Esophagus mucosa (tissue), 1 donor: ENCODE measurements around the gene PPP6R2. TPM values are rescaled to one million over a fixed set of nuclear protein-coding genes. Genes with fewer than 3 reads are reported as not detected.

Source experiments
- ATAC-seq: fragments of 200-7000 bp; cut with Tn5 transposase; one replicate; pipeline ENCODE4 v1.9.1; 2020
- total RNA-seq: library from RNA; stranded (reverse); gene quantifications from one replicate; pipeline ENCODE4 v1.2.4, GENCODE V29; 2023
- donor health status: DM: yes; HTN: yes; CAD: no.

PPP6R2 gene
- total RNA-seq, 1 donor from 2014 or later = 29.3 TPM

DNA sequence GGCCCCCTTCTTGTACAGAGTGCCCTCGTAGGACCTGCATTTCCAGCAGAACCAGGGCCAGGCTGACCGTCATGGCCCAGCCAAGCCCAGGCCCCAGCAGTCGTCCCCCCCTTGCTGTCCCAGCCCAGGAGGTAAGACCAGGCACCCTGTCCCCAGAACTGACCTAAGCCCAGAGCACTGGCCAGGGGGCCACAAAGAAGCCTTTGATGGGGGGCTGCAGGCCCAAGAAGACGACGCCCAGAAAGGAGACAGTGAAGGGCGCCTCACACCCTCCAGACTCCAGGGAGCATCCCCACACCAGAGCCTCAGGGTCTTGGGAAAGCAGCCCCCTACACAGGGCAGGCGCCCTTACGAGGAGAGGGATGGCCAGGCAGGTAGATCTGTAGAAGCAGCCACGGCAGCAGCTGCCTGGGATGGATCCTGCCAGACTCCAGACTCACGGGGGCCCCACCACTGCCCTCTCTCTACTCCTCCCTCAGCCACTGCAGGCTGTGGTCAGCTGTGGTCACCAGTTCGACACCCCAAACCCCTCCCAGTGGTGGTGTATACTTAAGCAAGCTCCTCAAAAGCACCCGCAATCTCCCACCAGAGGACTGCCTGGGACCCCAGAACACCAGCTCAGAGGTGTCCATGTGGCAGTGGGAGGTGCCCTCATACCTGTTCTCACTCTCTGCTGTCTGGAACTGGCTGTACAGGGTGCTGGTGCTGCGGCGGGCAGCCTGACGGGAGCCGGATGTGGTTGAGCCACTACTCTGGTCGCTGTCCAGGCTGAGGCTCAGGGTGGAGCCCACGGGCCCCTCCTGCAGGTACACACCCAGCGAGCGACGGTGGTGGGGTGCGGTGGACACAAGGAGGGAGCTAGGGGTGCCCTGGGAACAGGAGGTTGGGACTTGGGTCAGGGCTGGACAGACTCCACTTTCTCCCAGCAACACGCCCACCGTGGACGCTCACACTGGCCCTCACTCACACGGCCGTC lies 104.7 kb downstream of the PPP6R2 start:
- peak; percentile 25 for ATAC-seq

DNA sequence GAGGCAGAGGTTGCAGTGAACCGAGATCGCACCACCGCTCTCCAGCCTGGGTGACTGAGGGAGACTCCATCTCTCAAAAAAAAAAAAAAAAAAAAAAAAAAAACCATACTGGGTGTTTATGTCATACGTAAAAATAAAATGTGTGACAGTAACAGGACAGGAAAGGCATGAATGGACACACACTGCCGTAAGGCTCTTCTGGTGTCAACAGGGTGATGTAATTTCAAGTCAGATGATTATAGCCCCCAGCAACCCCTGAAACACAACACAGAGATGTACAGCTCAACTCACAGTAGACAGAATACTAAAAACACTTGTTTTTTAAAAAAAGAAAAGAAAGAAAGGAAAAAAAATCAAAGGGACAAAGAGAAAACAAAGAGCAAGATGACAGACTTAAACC lies 109.5 kb downstream of the PPP6R2 start:
- ATAC-seq = no peak

- ATAC-seq = no peak
Observed at GRCh38 chr22:50454556-50455075, 111.5 kb downstream of the PPP6R2 start.

DNA sequence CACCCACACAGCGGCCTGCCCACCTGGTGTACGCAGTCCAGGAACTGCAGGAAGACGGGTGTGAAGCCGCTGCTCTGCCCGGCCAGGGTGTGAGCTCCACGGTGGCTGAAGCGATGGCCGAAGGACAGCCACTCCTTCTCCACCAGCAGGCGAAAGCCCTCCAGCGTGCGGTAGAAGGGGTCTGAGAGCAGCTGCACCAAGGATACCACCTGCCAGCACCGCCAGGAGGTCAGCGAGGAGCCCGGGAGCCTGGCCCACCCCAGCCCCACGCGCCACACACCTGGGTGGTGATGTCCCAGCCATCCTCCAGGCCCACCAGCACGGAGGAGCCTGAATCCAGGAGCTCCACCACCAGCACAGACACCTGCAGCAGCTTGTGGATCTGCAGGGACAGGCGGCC lies 112.1 kb downstream of the PPP6R2 start:
- ATAC-seq = no peak

GRCh38 chr22:50456026-50456425 lies 112.9 kb downstream of the PPP6R2 start:
- no peak for ATAC-seq

DNA sequence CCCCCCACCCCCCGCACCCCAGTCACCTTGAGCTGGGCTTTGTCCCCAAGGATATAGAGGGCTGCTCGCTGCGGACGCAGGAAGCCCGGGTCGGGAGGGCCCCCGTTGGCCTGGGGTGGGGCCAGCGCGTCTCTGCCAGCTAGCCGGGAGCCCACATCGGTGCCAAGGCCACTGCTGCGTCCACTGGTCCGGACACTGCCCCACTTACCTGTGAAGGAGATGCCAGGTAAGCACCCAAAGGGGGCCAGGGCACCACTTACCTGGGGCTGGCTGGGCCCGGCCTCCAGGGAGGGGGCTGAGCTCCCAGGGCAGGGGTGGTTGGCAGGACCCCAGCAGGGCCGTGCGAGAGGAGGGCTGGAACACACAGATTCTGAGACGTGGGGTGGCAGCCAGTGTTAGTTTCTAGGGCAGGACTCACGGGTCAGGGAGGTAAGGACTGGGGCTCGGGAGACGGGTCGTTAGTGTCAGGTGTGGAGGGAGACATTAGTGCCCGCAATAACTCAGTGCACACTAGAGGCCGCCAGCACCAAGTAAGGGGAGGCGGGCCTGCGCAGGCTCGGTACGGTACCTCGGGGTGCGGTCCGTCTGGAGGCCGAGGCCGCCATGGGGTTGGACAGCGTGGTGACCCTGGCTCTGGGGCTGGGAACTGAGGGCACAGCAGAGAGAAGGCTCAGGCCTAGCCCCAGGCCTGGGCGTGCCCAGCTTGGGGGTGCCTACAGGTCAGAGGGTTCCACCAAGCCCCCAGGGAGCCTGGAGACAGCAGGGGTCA lies 113.5 kb downstream of the PPP6R2 start:
- no peak for ATAC-seq

DNA sequence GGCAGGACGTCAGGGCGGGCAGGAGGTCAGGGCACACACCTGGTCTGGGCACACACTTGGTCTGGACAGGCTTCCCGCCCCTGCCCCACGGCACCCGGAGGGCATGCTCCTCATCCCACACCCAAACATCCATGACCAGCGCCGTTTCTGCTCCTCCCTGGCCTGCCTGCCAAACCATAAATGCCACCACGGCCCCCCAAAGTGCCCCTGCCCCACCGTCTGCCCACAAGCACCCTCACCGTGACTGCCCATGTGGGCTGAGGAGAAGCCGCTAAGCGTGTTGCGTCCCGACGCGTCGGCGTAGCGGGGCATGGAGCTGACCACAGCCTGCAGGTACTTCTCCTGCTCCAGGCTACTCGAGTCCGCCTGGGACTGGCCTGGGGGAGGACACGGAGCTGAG lies 115.9 kb downstream of the PPP6R2 start:
- no peak for ATAC-seq

DNA sequence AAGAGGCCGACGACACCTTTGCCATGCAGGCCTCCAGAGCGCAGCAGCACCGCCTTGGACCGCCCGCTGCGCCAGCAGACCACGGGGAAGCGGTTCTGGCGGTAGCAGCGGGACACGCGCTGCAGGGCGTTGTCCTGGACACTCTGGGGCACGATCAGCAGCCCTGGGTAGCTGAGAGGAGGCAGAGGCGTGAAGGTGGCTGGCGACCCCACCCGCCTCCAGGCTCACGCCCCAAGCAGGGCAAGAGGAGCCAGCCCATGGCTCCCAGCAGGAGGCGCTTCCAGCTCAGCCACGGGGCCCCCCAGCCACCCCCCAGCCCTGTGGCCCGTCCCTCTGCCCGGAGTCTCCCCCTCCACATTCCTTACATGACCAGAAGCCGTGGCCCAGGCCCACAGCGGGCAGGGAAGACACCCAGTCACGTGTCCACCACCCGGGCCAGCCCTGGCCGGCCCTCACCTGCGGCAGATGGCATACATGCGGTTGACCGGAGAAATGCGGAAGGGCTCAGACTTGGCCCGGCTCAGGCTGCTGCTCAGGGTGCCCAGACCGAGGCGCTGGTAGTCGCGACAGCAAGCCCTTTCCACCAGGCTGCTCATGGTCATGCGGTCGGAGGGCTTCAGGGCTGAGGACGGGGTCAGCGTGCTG lies 116.5 kb downstream of the PPP6R2 start:
- no peak for ATAC-seq

DNA sequence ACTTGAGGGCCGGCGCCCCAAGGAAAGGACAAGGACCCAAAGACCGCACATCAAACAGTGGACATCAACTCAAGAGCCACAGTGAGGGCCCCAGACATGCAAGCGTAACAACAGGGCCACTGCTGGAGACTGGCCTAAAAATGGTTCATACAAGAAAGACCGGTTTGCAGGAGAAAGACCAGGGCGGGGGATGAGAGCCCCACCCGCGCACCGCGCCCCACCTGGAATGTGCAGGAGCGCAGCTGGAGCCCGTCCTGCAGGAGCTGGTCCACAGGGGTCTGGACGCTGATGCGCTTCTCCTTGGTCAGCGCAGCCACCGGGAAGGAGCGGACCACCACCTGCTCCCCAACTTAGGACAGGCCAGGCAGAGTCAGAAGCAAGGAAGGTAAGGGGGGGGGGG lies 117.8 kb downstream of the PPP6R2 start:
- peak; percentile 85 for ATAC-seq

- ATAC-seq = no peak
Observed at GRCh38 chr22:50461536-50461935, 118.4 kb downstream of the PPP6R2 start.

DNA sequence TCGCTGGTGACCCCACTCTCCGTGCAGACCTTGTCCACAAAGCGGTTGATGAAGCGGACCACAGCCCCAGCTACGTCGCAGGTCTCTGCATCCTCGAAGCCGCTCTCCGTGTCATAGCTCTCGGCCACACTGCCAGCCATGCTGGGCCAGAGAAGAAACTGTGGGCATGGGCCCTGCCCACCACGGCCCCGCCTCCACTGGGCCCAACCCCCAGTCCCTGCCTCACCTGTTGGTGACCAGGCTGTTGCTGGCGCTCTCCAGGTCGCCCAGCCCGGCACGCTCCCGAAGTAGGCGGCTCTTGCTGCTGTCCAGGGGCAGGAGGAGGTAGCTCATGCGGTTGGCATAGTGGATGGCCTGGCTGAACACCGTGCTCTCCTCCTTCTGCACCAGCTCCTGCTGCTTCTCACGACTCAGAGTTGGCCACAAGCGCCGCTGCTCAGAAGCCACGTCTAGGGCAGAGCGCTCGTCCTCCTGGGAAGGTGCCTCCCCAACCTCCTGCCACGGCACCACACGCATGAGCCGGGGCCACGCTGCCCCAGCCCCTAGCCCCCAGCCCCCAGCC lies 118.9 kb downstream of the PPP6R2 start:
- ATAC-seq = no peak

GRCh38 chr22:50463188-50463900 lies 120.2 kb downstream of the PPP6R2 start:
- no peak for ATAC-seq

GRCh38 chr22:50464451-50464850 lies 121.3 kb downstream of the PPP6R2 start:
- no peak for ATAC-seq

- ATAC-seq = no peak
Observed at GRCh38 chr22:50465066-50465930, 122.2 kb downstream of the PPP6R2 start.

DNA sequence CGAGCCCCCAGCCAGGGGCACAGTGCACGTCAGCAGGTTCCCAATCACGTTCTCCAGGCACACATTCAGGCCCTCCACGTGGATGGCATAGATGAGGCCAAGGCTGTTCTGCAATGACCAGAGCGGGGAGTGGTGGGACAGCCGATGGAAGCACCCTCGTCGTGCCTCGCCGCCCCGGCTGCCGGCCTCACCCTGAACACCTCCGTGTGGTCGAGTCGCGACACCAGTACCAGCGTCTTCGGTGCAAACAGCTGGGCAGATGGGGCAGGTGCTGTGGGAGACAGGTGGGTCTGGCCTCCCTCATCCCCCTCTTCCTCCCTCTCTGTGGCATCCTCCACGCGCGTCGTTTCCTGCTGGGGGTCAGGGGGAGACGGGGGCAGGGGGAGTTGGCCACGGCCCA lies 124.2 kb downstream of the PPP6R2 start:
- no peak for ATAC-seq

DNA sequence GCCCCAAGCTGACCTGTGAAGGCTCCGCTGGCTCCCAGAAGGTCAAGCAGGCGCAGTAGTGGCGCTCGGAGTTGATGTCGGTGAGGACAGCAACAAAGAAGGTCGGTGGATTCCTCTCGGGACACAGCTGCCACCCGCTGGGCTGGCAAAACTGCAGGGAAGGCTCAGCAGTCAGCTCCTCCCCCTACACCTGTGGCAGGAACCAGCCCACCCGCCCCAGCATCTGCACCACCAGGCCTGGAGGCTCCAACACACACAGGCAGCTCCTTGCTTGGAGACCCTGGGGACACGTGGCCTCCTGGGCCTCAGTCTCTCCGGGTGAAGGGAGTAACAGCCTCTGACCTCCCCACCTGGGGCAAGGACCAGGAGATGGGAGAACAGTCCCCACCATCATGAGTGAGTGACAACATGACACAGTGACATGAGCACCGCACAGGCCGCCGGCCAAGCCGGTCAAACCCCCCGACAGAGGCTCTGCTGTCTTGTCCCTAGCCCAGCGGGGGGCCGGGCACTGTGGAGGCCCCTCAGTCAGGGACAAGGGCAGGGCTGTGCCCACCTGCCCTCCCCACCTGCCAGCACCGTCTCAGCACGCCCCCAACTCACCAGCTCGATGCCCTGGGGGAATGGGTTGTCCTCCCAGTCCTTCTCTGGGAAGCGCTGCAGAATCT lies 124.8 kb downstream of the PPP6R2 start:
- no peak for ATAC-seq

DNA sequence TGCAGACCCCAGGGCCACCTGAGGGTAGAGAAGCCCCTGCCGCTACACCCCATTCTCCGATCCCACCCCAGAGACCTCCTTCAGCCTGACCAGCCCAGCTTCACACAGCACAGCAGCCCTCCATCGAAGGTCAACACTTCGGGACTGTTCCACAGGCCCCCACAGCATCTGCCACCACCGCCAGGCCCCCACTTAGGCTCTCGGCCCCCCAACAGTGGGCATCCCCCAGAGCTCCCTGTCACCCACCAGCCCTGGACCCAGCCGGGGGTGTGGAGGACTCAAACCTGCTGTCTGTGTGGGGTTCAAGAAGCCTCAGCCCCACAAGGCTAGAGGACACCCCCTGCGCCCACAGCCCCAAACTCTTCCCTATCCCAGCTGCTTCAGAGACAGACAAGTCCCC lies 125.5 kb downstream of the PPP6R2 start:
- no peak for ATAC-seq

DNA sequence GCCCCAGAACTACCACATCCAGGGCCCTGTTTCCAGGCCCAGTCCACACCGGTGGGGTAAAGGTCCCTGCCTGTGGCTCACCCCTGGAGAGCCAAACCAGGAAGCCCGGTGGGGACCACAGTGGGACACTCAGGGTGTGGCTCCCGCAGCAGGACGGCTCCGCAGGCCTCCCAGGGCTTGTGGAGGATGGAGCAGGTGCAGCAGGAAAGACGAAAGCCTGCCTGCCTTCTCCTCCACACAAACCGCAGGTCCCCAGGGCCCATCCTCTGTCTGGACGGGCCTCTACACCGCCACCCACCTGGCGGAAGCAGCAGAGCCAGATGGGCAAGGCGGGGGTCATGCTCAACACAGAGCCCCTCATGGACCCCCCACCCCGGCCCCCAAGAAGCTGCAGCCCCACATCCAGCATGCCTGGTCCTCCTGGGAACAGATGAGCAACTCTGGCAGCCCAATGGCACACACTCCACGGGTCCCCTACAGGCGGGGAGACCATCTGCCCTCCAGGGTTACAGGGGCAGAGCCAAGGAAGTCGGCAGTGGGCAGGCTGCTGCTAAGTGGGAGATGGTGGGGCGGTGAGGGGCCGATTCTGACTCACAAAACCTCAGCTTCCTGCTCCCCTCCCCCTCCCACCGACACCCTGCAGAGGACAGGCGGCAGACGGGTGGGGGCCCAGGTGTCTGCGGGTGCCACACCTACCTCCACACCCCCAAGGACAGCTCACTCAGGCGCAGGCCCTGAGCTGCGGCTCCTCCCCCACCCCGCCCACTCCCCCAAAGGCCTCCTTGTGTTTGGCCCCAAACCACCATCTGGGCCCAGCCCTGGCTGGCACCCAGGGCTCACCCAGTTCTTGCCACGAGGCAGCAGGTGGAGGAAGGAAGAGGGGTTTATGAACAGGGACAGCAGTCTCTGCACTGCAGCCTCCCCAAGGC lies 126.5 kb downstream of the PPP6R2 start:
- peak; percentile 89 for ATAC-seq

GRCh38 chr22:50470491-50470890 lies 127.4 kb downstream of the PPP6R2 start:
- peak; percentile 39 for ATAC-seq
